SW480 (cell line): ENCODE data around the gene TRAPPC2L.
A peak's percentile ranks its signal among the peaks of the same experiment; 100 is the strongest.
"Not testable (repeated sequence)": the region's sequence is repeated elsewhere in the genome, so short reads cannot be mapped to it uniquely, and the experiment has no call there.

Experiments
- DNase-seq: peaks from one replicate; pipeline ENCODE4 v3.0.0-alpha.2; 2016; ENCODE audit warnings: low spot score

TRAPPC2L gene

GRCh38 chr16:88878967-88879787 is 22.2 kb downstream of the TRAPPC2L start:
- no peak for DNase-seq

DNA sequence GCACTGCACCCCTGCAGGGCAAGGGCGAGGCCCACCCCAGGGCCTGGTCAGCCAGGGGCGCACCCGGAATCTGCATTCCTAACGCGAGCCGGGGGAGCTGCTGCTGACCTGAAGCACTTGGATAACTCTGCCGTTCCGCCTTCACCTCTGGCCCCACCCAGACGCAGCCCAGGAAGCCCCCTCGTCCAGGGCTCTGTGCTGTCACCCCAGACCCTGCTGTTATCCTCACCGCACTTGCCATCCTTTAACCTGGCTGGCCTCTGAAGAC is 22.8 kb downstream of the TRAPPC2L start:
- no peak for DNase-seq

DNA sequence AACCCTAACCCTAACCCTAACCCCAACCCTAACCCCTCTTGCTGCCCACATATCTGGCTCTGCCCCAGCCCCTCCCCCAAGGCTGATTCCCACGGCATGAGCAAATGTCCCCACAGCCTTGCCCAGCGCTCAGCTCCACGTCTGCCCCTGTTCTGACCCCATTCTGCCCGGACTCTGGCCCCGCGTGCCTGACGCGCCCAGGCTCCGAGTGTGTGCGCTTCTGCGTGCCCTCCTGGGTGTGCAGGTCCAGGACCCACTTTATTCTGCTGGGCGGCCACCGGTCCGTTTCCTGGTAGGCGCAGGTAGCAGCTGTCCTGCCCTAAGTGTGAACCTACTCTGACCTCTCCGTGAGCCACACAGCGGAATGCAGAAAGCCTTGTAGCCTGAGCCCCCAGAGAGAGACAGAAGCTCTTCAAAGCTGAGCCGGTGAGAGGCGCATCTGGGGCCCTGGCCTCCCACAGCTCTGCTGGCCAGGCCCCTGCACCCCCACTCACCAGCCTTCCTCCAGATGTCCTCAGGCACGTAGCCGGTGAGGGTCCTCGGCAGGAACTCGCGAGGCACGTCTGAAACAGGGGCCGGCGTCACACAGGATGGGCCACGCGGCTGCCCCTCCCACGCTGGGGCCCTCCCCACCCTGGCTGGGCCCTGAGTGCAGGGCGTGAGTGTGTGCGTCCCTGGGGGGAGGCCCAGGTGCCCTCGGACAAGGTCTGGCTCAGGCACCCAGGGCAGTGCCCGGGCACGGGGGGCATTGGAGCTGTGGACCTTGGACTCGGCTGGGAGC is 23.5 kb downstream of the TRAPPC2L start:
- DNase-seq = no peak

GRCh38 chr16:88881007-88881615 is 24.2 kb downstream of the TRAPPC2L start:
- peak; percentile 11 for DNase-seq

DNA sequence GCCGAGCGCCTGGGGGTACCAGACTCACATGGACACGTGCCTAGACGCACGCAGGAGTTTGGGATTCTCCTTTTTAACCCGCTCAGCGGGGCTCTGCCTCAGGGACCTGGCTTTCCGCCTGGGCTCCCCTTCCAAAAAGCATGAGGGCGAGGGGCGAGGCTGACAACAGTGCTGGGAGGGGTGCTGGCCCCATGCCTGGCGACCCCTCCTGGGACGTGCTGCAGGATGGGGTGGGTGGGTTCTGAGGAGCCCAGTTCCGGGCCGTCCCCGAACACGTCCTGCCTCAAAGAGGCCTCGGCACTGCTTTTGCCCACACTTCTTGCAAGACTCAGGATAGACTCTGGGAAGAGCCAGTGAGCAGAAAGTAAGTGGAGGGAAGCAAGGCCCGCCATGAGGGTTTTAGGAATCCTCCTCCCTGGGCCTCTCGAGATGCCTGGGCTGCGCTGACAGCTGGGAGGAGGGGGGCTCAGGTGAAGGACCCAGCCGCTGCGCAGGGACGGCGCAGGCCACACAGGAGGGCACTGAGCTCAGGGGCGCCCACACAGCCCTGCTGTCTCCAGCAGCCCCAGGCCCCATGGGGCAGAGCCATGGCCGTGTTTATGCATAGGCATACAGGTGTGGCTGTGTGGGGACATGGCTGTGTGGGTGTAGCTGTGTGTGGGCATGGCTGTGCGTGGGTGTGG is 24.9 kb downstream of the TRAPPC2L start:
- no peak for DNase-seq

GRCh38 chr16:88882358-88883030 is 25.6 kb downstream of the TRAPPC2L start:
- peak; percentile 65 for DNase-seq

DNA sequence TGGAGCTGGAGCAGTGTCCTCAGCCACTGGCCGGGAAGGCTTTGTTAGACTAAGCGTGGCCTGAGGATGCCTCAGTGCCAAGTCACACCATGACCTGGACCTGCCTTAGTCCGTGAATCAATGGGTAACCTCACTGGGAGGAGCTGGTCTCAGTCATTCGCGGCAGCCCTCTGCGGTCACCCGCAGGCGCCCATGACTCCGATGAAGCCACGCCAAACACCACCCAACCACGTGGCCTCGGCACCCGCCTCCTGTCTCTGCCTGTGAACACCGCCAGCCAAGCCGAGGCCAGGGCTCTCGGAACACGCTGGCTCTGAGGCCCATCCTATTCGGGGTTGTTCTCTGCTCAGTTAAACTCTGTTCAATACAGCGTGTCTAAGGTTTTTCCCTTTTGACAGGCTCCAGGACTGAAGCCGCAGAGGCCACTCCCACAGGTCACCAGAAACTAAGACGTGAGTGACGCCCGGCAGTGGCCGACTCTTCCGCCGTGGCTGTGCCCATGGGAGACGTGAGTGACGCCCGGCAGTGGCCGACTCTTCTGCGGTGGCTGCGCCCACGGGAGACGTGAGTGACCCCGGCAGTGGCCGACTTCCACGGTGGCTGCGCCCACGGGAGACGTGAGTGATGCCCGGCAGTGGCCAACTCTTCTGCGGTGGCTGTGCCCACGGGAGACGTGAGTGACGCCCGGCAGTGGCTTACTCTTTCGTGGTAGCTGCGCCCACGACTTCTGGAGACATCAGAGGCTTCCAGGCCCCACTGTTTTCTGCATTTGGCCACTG is 26.4 kb downstream of the TRAPPC2L start:
- DNase-seq = peak; percentile 75

GRCh38 chr16:88883946-88884345 is 27.0 kb downstream of the TRAPPC2L start:
- DNase-seq = no peak

GRCh38 chr16:88884569-88885271 is 27.8 kb downstream of the TRAPPC2L start:
- no peak for DNase-seq

- DNase-seq = no peak
Observed at GRCh38 chr16:88885693-88886280, 28.9 kb downstream of the TRAPPC2L start.

DNA sequence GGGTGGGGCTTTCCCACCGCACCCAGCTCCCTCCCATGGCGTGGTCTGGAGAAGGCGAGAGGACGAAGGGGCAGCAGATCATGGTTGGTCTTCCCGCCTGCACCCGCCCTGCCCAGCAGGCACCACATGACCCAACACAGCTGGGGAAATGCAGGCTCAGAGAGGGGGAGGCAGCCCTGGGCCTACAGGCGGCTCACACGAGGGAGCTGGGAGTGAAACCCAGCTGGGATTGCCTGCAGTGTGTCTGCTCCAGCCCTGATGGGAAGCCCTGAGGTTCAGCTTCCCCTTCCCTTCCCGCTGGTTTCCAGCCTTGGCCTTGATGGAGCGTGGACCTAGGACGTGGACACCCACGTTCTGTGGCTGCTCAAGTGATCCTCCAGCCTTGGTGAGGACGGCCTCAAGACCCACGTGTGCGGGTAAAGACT is 29.5 kb downstream of the TRAPPC2L start:
- no peak for DNase-seq

DNA sequence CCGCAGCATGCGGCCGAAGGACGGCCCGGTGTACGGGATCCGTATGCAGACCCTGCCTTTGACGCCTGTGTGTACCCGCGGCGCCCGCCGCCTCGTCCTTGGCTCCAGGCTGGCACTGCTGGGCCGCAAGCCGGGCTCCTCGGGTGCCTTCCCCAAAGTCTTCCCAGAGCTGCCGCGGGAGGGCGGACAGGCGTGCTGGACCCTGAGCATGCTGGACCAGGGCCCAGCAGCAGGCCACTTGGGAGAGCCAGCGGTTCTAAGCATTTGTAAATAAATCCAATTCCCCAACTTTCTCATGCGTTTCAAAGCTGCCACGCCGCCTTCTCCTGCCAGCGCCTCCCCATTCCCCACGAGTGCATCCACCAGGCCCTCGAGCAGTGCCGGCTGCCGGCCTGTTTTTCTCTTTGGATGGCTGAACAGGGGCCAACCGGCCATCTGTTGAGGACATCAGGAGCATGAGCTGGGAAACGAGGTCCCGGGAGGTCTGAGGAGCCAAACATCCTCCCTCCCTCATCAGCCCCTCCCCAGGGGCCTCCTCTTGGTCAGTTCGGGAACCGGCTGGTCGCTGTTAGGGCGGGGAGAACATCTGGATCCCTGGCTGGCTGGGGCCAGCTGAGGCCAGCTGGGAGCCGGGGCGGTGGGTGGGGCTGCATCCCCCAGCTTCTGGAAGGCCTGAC is 30.1 kb downstream of the TRAPPC2L start:
- no peak for DNase-seq

DNA sequence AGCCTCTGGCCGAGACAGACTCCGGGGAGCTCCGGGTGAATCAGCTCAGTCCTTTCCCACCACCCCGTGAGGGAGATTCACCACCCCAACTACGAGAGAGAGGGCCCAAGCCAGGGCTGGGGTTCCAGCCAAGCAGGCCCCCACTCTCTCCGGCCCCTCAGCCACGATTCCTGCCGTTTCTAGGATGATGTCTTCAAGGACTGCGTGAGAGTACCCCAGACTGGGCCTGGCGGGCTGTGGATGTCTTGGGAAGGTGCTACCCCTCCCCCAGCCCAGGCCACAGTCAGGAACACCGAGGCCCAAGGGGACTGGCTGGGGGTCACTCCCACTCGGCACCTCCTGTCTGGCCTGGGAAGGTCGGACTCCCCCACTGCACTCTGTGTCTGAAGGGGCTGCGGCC is 31.1 kb downstream of the TRAPPC2L start:
- no peak for DNase-seq

- DNase-seq = no peak
Observed at GRCh38 chr16:88888461-88889387, 31.8 kb downstream of the TRAPPC2L start.

- not testable (repeated sequence) for DNase-seq
Observed at GRCh38 chr16:88889702-88890352, 32.9 kb downstream of the TRAPPC2L start.

- DNase-seq = no peak
Observed at GRCh38 chr16:88891083-88891482, 34.2 kb downstream of the TRAPPC2L start.

- no peak for DNase-seq
Observed at GRCh38 chr16:88892065-88892464, 35.1 kb downstream of the TRAPPC2L start.
